Neural cell (in vitro differentiated cells): Measurements from ENCODE around the gene PPIF.

Source experiments
- EP300 ChIP-seq: fragments of 450-650 bp; conservative IDR thresholded peaks from 2 replicates; pipeline ENCODE4 v1.6.1; 2014; ENCODE audit warnings: antibody characterized with exemption, mild to moderate bottlenecking, moderate library complexity; ENCODE audit not compliant: poor library complexity, severe bottlenecking
- EZH2 ChIP-seq: fragments of 200-600, 300-800 bp; shearing (Covaris generic), sonication (generic); IDR thresholded peaks from 2 replicates; pipeline ENCODE4 v1.6.1; 2014; ENCODE audit warnings: antibody characterized with exemption, low read length, borderline replicate concordance, mild to moderate bottlenecking; ENCODE audit not compliant: insufficient read depth, poor library complexity, severe bottlenecking
- MXI1 ChIP-seq: fragments of 450-650 bp; conservative IDR thresholded peaks from 2 replicates; pipeline ENCODE4 v1.6.1; 2014; ENCODE audit warnings: antibody characterized with exemption, mild to moderate bottlenecking; ENCODE audit not compliant: poor library complexity, severe bottlenecking
- POLR2AphosphoS5 ChIP-seq: IDR thresholded peaks from 2 replicates; pipeline ENCODE4 v1.6.1; 2012
- TF ChIP-seq, protein P1 (sequence below): fragments of 450-650 bp; IDR thresholded peaks from 2 replicates; pipeline ENCODE4 v1.5.1; 2014; ENCODE audit warnings: antibody characterized with exemption, mild to moderate bottlenecking, moderate library complexity; ENCODE audit not compliant: poor library complexity, severe bottlenecking

DNA sequence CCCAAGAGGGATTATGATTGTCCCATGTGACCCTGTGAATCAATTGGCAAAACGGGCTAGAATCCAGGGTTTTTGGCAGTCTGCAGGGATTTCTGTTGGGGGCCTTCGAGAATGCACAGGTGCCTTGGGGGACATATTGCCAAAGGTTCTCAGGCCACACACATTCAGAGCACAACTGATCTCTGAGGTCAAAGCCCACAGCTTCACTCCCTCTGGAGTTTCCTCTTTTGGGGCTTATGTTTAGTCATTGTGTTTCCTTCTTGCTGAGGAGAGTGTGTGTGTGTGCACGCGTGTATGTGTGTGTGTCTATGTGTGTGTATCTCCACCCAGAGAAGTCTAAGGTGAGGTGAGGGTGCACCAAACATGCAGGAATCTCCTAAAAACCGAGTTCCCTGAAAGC is 8.8 kb downstream of the PPIF start:
- TF ChIP-seq, protein P1, sequence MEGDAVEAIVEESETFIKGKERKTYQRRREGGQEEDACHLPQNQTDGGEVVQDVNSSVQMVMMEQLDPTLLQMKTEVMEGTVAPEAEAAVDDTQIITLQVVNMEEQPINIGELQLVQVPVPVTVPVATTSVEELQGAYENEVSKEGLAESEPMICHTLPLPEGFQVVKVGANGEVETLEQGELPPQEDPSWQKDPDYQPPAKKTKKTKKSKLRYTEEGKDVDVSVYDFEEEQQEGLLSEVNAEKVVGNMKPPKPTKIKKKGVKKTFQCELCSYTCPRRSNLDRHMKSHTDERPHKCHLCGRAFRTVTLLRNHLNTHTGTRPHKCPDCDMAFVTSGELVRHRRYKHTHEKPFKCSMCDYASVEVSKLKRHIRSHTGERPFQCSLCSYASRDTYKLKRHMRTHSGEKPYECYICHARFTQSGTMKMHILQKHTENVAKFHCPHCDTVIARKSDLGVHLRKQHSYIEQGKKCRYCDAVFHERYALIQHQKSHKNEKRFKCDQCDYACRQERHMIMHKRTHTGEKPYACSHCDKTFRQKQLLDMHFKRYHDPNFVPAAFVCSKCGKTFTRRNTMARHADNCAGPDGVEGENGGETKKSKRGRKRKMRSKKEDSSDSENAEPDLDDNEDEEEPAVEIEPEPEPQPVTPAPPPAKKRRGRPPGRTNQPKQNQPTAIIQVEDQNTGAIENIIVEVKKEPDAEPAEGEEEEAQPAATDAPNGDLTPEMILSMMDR: no peak
- TF ChIP-seq EP300: no peak
- no peak for TF ChIP-seq POLR2AphosphoS5
- no peak for TF ChIP-seq EZH2
- no peak for TF ChIP-seq MXI1
